WERI-Rb-1 (cell line): ENCODE results near the gene FOCAD.

Source experiments
- DNase-seq: peaks from one replicate; pipeline ENCODE4 v3.0.0-alpha.2; 2020
- H3K27ac ChIP-seq: fragments of 250-450 bp; sonication (Bioruptor Pico); 2 replicates; pipeline ENCODE4 v1.5.1; 2020; ENCODE audit warnings: mild to moderate bottlenecking, moderate library complexity
- H3K27me3 ChIP-seq: fragments of 250-450 bp; sonication (Bioruptor Pico); 2 replicates; pipeline ENCODE4 v1.5.1; 2021; ENCODE audit warnings: mild to moderate bottlenecking, low read depth, moderate library complexity; ENCODE audit not compliant: insufficient read depth, severe bottlenecking
- H3K36me3 ChIP-seq: fragments of 250-450 bp; sonication (Bioruptor Pico); 2 replicates; pipeline ENCODE4 v1.5.1; 2020; ENCODE audit warnings: mild to moderate bottlenecking, moderate library complexity
- H3K4me3 ChIP-seq: 2 replicates; pipeline ENCODE4 v1.5.1; 2011; ENCODE audit warnings: low read depth, mild to moderate bottlenecking, control low read depth, low read length
- H3K9me3 ChIP-seq: fragments of 250-450 bp; sonication (Bioruptor Pico); 2 replicates; pipeline ENCODE4 v1.5.1; 2021; ENCODE audit warnings: mild to moderate bottlenecking, moderate library complexity; ENCODE audit not compliant: severe bottlenecking
- TF ChIP-seq, protein P1 (sequence below): IDR thresholded peaks from 2 replicates; pipeline ENCODE4 v1.5.1; 2011; ENCODE audit warnings: low read depth, mild to moderate bottlenecking, control low read depth, inconsistent platforms, low read length

The FOCAD gene

GRCh38 chr9:20760246-20760891 lies 76.3 kb downstream of the FOCAD start:
- Histone ChIP-seq H3K27ac (no peak overlapping the region), H3K4me3 (no peak overlapping the region), H3K27me3 (no peaks in the 10 kb centered on the region), H3K9me3 (peaks cover 2% of the 10 kb centered on the region), H3K36me3 (no peaks in the 10 kb centered on the region)
- TF ChIP-seq, protein P1, sequence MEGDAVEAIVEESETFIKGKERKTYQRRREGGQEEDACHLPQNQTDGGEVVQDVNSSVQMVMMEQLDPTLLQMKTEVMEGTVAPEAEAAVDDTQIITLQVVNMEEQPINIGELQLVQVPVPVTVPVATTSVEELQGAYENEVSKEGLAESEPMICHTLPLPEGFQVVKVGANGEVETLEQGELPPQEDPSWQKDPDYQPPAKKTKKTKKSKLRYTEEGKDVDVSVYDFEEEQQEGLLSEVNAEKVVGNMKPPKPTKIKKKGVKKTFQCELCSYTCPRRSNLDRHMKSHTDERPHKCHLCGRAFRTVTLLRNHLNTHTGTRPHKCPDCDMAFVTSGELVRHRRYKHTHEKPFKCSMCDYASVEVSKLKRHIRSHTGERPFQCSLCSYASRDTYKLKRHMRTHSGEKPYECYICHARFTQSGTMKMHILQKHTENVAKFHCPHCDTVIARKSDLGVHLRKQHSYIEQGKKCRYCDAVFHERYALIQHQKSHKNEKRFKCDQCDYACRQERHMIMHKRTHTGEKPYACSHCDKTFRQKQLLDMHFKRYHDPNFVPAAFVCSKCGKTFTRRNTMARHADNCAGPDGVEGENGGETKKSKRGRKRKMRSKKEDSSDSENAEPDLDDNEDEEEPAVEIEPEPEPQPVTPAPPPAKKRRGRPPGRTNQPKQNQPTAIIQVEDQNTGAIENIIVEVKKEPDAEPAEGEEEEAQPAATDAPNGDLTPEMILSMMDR, result no peak
- DNase-seq, result no peak

GRCh38 chr9:20770947-20771346 lies 86.9 kb downstream of the FOCAD start:
- Histone ChIP-seq H3K9me3 (no peaks in the 10 kb centered on the region), H3K4me3 (no peak overlapping the region), H3K27me3 (no peaks in the 10 kb centered on the region), H3K36me3 (peaks cover 4% of the 10 kb centered on the region; the same call in 1 of the 2 replicates), H3K27ac (no peak overlapping the region)
- DNase-seq, result no peak
- TF ChIP-seq, protein P1, result no peak

DNA sequence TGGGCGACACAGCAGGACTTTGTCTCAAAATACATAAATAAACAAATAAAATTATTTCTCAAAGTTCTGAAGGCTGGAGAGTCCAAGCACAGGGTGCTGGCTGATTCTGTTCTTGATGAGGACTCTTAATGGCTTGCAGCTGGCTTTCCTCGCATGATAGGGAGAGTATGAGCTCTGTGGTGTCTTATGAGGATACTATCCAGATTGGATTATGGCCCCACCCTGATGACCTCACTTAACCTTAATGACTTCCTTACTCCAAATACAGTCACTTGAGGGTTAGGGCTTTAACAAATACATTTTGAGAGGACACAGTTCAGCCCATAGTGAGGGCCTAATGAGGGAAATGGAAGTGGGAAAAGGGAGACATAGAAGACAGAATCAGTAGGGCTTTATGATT lies 87.7 kb downstream of the FOCAD start:
- no peaks in the 10 kb centered on the region for H3K9me3 ChIP-seq
- no peaks in the 10 kb centered on the region for H3K27me3 ChIP-seq
- peaks cover 4% of the 10 kb centered on the region; the same call in 1 of the 2 replicates for H3K36me3 ChIP-seq
- H3K4me3 ChIP-seq, result no peak overlapping the region
- no peak overlapping the region for H3K27ac ChIP-seq
- no peak for DNase-seq
- TF ChIP-seq, protein P1, result no peak

DNA sequence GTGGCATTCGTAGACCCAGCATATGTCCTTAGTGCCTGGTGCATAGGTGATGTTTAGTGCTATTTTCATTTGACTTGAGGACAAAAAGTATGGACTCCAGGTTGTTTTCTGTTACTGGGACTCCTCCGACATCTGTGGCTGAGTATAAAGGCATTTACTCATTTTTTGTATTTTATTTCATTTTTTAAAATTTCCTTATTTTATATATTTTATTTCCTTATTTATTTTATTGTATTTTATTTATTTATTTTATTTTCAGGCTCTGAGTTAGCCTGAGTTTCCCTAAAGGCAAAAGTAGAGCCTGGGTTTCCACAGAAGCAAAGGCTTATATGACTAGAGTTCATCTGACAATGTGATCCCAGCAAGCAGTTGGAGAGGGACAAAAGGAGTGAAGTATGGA lies 91.6 kb downstream of the FOCAD start:
- no peaks in the 10 kb centered on the region for H3K36me3 ChIP-seq
- TF ChIP-seq, protein P1, result no peak
- H3K9me3 ChIP-seq, result no peaks in the 10 kb centered on the region
- no peak for DNase-seq
- no peaks in the 10 kb centered on the region for H3K27me3 ChIP-seq
- no peak overlapping the region for H3K4me3 ChIP-seq
- H3K27ac ChIP-seq, result no peak overlapping the region

GRCh38 chr9:20781092-20781491 lies 97.0 kb downstream of the FOCAD start:
- H3K9me3 ChIP-seq, result no peaks in the 10 kb centered on the region
- no peak overlapping the region for H3K27ac ChIP-seq
- TF ChIP-seq, protein P1, result no peak
- H3K36me3 ChIP-seq, result no peaks in the 10 kb centered on the region
- H3K27me3 ChIP-seq, result no peaks in the 10 kb centered on the region
- DNase-seq, result no peak
- H3K4me3 ChIP-seq, result no peak overlapping the region

- Histone ChIP-seq H3K27ac (no peak overlapping the region), H3K9me3 (no peaks in the 10 kb centered on the region), H3K36me3 (no peaks in the 10 kb centered on the region), H3K27me3 (no peaks in the 10 kb centered on the region), H3K4me3 (no peak overlapping the region)
- TF ChIP-seq, protein P1, result no peak
- no peak for DNase-seq
Observed at GRCh38 chr9:20782289-20782688, 98.2 kb downstream of the FOCAD start.
